Left ventricle myocardium inferior (tissue), 1 donor: ENCODE measurements around the gene MT2A. TPM values are rescaled to one million over a fixed set of nuclear protein-coding genes. Genes with fewer than 3 reads are reported as not detected.

Experiments used
- DNase-seq: peaks from one replicate; pipeline ENCODE4 v3.0.0-alpha.2; 2020
- H3K27ac ChIP-seq: fragments of 200-600 bp; replicated peaks from 2 replicates; pipeline ENCODE4 v1.8.0; 2021
- H3K27me3 ChIP-seq: fragments of 200-600 bp; 2 replicates; pipeline ENCODE4 v1.8.0; 2021; ENCODE audit warnings: low read depth
- H3K36me3 ChIP-seq: fragments of 200-600 bp; 2 replicates; pipeline ENCODE4 v1.8.0; 2021
- H3K4me1 ChIP-seq: fragments of 200-600 bp; 2 replicates; pipeline ENCODE4 v1.8.0; 2021
- H3K4me3 ChIP-seq: fragments of 200-600 bp; 2 replicates; pipeline ENCODE4 v1.8.0; 2021; ENCODE audit warnings: mild to moderate bottlenecking, moderate library complexity
- H3K9me3 ChIP-seq: fragments of 200-600 bp; replicated peaks from 2 replicates; pipeline ENCODE4 v1.8.0; 2021
- intact Hi-C: fragments of 100-400 bp; cut with micrococcal nuclease; formaldehyde crosslinking; loops from one replicate; pipeline ENCODE4 v1.11.0; 2022
- long read RNA-seq: library from polyadenylated mRNA; unstranded; transcript quantifications from one replicate; pipeline ENCODE4 v2.0.0, GENCODE V29; 2021
- total RNA-seq: library from RNA; stranded (reverse); fragmentation: NEBNext Ultra II Directional; extraction: Animal tissue kit (Norgen Biotek cat#: 25700); gene quantifications from one replicate; pipeline ENCODE4 v1.2.1, GENCODE V29; 2021
- TF ChIP-seq, protein P1 (sequence below): fragments of 200-600 bp; IDR thresholded peaks from 2 replicates; pipeline ENCODE4 v1.8.0; 2021; ENCODE audit warnings: antibody characterized with exemption, mild to moderate bottlenecking, borderline replicate concordance
- donor health status: DM: no; HTN: yes; CAD: no; lungs with severe emphysema.

The MT2A gene
- total RNA-seq, result 115 TPM
- long read RNA-seq, transcript MT2A-201 (3 exons, 786 nt), result major isoform, 18 of 19 reads
- long read RNA-seq, partial matches to known transcripts, result 0 of 19 reads
- long read RNA-seq, other reads (novel, unspliced or antisense), result 0 of 19 reads

DNA sequence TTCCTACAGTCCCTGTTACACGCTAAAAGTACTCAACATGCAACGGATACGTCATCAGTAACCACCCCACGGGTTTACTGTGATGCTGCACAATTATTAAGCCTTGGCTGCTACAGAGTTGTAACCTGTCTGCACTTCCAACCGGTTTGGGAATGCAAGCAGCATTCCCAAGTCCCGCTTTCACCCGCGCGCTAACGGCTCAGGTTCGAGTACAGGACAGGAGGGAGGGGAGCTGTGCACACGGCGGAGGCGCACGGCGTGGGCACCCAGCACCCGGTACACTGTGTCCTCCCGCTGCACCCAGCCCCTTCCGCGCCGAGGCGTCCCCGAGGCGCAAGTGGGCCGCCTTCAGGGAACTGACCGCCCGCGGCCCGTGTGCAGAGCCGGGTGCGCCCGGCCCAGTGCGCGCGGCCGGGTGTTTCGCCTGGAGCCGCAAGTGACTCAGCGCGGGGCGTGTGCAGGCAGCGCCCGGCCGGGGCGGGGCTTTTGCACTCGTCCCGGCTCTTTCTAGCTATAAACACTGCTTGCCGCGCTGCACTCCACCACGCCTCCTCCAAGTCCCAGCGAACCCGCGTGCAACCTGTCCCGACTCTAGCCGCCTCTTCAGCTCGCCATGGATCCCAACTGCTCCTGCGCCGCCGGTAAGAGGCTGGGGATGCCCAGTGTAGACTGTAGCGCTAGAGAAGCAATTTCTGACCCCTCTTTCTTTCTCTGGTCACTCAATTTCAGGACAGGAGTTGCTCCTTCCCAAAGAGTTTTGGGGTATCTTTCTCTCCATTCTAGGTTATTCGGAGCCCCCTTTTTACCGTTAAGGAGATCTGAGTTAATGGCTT is at the start of gene MT2A:
Gene MT2A, plus strand, starts transcription at position 542 of the 833 bp plus-strand sequence. Its CDS starts 72 bp downstream, at position 614.
- peak; percentile 97 for DNase-seq
- Histone ChIP-seq H3K36me3 (no peaks in the 10 kb centered on the region), H3K4me3 (peak within 1 kb of the TSS; percentile 78), H3K4me1 (peaks cover 66% of the 10 kb centered on the region), H3K9me3 (no peaks in the 10 kb centered on the region), H3K27me3 (no peaks in the 10 kb centered on the region), H3K27ac (peak within 1 kb of the TSS; percentile 95)
- TF ChIP-seq, protein P1, sequence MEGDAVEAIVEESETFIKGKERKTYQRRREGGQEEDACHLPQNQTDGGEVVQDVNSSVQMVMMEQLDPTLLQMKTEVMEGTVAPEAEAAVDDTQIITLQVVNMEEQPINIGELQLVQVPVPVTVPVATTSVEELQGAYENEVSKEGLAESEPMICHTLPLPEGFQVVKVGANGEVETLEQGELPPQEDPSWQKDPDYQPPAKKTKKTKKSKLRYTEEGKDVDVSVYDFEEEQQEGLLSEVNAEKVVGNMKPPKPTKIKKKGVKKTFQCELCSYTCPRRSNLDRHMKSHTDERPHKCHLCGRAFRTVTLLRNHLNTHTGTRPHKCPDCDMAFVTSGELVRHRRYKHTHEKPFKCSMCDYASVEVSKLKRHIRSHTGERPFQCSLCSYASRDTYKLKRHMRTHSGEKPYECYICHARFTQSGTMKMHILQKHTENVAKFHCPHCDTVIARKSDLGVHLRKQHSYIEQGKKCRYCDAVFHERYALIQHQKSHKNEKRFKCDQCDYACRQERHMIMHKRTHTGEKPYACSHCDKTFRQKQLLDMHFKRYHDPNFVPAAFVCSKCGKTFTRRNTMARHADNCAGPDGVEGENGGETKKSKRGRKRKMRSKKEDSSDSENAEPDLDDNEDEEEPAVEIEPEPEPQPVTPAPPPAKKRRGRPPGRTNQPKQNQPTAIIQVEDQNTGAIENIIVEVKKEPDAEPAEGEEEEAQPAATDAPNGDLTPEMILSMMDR, result no peak
- intact Hi-C loops, result loop anchor here (10.0 kb wide), 1 partner anchor 93 kb away; no protein-coding TSS in a partner anchor

DNA sequence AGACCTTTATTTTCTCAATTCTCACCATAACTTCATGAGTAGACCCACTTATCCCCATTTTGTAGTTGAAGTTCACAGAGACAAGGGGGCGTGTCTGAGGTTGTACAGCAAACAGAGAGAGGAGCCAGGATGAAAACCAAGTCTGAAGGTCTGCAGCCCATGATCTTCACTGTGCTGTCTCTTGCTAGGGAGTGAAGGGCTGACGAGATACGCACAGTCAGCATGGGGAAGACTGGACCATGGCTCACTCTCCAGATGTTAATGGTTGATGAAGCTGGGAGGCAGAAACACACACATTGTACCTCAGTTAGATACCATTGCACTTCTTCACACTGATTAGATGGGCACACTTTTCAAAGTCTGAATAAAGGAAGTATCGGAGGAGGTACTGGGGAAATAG is 49.3 kb upstream of the MT2A start:
- no peak overlapping the region for H3K27ac ChIP-seq
- H3K4me1 ChIP-seq, result no peaks in the 10 kb centered on the region
- DNase-seq, result no peak
- H3K4me3 ChIP-seq, result no peak overlapping the region
- H3K27me3 ChIP-seq, result peaks cover 33% of the 10 kb centered on the region
- TF ChIP-seq, protein P1, result no peak
- no peaks in the 10 kb centered on the region for H3K9me3 ChIP-seq
- intact Hi-C loops, result no loop called here
- H3K36me3 ChIP-seq, result no peaks in the 10 kb centered on the region

DNA sequence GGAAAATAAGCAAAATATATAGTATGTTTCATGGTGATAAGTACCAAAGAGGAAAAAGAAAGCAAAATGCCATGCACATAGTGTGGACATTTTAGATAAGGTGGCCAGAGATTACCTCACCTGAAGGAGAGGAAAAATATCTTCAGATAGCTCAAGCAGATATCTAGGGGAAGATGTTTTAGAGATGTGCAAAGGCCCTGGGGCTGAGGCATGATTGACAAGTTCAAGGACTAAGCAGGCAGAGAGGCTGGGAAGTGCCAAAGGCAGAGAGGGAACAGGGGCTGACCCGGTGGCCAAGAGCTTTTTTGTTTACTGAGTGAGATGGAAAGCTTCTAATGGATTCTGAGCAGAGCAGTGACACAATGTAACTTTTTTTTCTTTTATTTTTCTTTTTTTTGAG is 47.9 kb upstream of the MT2A start:
- Histone ChIP-seq H3K27me3 (peaks cover 33% of the 10 kb centered on the region), H3K9me3 (no peaks in the 10 kb centered on the region), H3K27ac (no peak overlapping the region), H3K4me1 (no peaks in the 10 kb centered on the region), H3K4me3 (no peak overlapping the region), H3K36me3 (no peaks in the 10 kb centered on the region)
- no peak for DNase-seq
- intact Hi-C loops, result no loop called here
- TF ChIP-seq, protein P1, result no peak

DNA sequence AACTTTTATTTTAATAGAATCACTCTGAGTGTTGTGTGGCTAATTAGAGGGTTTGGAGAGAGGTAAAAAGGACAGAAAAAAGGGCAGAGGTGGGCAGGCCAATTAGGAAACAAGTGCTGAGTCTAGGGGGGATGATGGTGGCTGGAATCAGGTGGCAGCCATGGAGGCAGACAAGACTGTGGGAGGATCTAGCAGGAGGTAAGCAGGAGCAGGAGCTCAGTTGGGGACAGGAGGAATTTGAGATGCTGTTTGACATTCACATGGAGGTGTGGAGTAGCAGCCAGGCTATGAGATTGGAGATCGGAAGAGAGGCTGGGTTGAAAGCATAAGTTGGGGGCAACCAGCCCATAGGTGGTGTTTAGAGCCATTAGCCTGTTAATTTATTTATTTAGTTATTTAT is 47.3 kb upstream of the MT2A start:
- Histone ChIP-seq H3K27ac (no peak overlapping the region), H3K36me3 (no peaks in the 10 kb centered on the region), H3K4me1 (no peaks in the 10 kb centered on the region), H3K9me3 (no peaks in the 10 kb centered on the region), H3K4me3 (no peak overlapping the region), H3K27me3 (peaks cover 30% of the 10 kb centered on the region)
- DNase-seq, result no peak
- TF ChIP-seq, protein P1, result no peak
- intact Hi-C loops, result no loop called here

DNA sequence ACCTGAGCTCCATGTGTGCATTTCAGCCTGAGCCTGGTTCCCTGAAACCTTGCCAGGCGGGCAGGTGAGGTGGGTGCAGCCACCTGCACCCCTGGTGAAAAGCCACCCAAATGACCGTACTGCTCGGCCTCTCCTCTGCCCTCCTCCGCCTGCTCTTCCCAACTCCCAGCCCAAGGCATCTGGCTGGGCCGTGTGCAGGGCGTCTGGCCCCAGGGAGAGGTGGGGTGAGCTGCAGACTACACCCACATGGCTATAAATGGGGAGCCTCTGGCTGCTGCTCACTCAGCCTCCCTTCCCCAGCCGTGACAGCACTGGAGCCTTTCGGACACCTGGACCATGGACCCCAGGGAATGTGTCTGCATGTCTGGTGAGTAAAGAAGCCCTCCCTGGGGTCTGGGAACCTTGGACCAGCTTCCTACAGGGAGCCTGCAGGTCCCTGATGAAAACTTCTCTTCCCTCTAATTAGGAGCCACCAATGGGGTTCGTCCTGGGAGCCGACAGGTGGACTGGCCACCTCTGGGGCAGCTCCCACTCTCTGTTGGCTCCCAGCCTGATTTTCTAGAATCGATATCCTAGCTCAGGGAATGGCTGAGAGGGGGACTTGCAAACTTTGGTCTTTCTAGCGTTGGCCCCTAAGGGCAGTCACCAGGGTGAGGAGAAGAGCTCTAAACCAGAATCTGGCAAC is 43.4 kb upstream of the MT2A start, which contains the start of gene MT4:
Gene MT4, plus strand, starts transcription at position 281 of the 685 bp plus-strand sequence. Its CDS starts 56 bp downstream, at position 337.
- H3K27me3 ChIP-seq, result peaks cover 18% of the 10 kb centered on the region
- TF ChIP-seq, protein P1, result no peak
- no peaks in the 10 kb centered on the region for H3K36me3 ChIP-seq
- no peak within 1 kb of the TSS for H3K27ac ChIP-seq
- DNase-seq, result no peak
- intact Hi-C loops, result no loop called here
- no peak within 1 kb of the TSS for H3K4me3 ChIP-seq
- H3K4me1 ChIP-seq, result no peaks in the 10 kb centered on the region
- no peaks in the 10 kb centered on the region for H3K9me3 ChIP-seq
